HG03280 (cell line): ENCODE results near the gene COMT.
"Not testable (repeated sequence)": the region's sequence is repeated elsewhere in the genome, so short reads cannot be mapped to it uniquely, and the experiment has no call there.

Experiments used
- ATAC-seq: cut with Tn5 transposase; IDR thresholded peaks from one replicate; pipeline ENCODE4 v1.9.1; 2021; ENCODE audit warnings: mild to moderate bottlenecking, moderate library complexity; ENCODE audit not compliant: unreplicated experiment

COMT gene

GRCh38 chr22:19907902-19908301, 33.7 kb upstream of the COMT start:
- ATAC-seq = not testable (repeated sequence)

- no peak for ATAC-seq
These were observed 32.0 kb upstream of the COMT start for GRCh38 chr22:19909350-19910179.

GRCh38 chr22:19910180-19910744, 31.3 kb upstream of the COMT start:
- ATAC-seq = no peak

- no peak for ATAC-seq
These were observed 29.9 kb upstream of the COMT start for GRCh38 chr22:19911540-19912270.

- ATAC-seq = no peak
These were observed 29.1 kb upstream of the COMT start for GRCh38 chr22:19912271-19912999.

GRCh38 chr22:19913337-19913936, 28.1 kb upstream of the COMT start:
- no peak for ATAC-seq

GRCh38 chr22:19914201-19914943, 27.2 kb upstream of the COMT start:
- no peak for ATAC-seq

GRCh38 chr22:19915287-19915954, 26.2 kb upstream of the COMT start:
- no peak for ATAC-seq

- ATAC-seq = no peak
These were observed 25.6 kb upstream of the COMT start for GRCh38 chr22:19916006-19916405.

GRCh38 chr22:19916941-19917340, 24.6 kb upstream of the COMT start:
- ATAC-seq = no peak

GRCh38 chr22:19917389-19918138, 24.0 kb upstream of the COMT start:
- ATAC-seq = no peak

- no peak for ATAC-seq
These were observed 23.1 kb upstream of the COMT start for GRCh38 chr22:19918332-19919106.

- ATAC-seq = no peak
These were observed 21.7 kb upstream of the COMT start for GRCh38 chr22:19919701-19920363.

GRCh38 chr22:19921544-19922081, 20.0 kb upstream of the COMT start:
- ATAC-seq = no peak

GRCh38 chr22:19923914-19924513, 17.6 kb upstream of the COMT start:
- ATAC-seq = no peak

GRCh38 chr22:19926028-19926427, 15.5 kb upstream of the COMT start:
- ATAC-seq = not testable (repeated sequence)

- ATAC-seq = no peak
These were observed 13.9 kb upstream of the COMT start for GRCh38 chr22:19927696-19928095.
